Measurements from ENCODE around the gene CFAP92. TPM values are rescaled to one million over a fixed set of nuclear protein-coding genes. Genes with fewer than 3 reads are reported as not detected.

The CFAP92 gene
- total RNA-seq, 1 experiment from 2014 or later = 0.92 TPM

DNA sequence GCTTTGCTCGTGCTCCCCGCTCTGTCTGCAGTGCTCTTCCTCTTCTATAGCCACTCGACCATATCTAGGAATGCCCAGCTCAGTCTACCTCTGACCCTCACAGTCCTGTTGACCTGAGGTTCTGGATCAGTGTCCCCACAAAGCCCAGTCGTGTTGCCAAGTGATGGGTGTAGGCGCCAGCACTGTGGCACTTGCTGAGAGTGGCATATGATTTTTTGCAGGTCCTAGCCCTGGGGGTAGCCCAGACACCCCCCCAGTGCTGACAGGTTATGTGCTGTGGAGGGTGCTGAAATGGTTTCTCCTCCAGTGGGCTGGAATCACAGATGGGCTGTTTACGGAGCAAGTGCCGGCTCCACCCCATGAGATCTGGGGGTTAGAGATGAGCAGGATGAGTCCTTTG, 82.0 kb downstream of the CFAP92 start:
- H3K27me3 Mint-ChIP-seq (ENCODE audit: low read depth) = no peaks in the 10 kb centered on the region
- no peaks in the 10 kb centered on the region for H4K20me1 ChIP-seq (ENCODE audit: control insufficient read depth, insufficient read depth, insufficient read length)

More for the DNA sequence above, 82.0 kb downstream of the CFAP92 start:
- Histone ChIP-seq H3K9me3 (ENCODE audit: control insufficient read depth, low read depth, low read length) (no peaks in the 10 kb centered on the region), H2BK120ac (ENCODE audit: low read depth, low read length, poor library complexity, severe bottlenecking) (no peak overlapping the region), H3K9ac (ENCODE audit: extremely low read depth, insufficient read length, low read length) (no peak overlapping the region), H3K4ac (ENCODE audit: low read depth, low read length) (no peak overlapping the region), H3K4me1 (ENCODE audit: insufficient read depth, low read length) (no peaks in the 10 kb centered on the region), H2BK20ac (ENCODE audit: low read depth, low read length, poor library complexity, severe bottlenecking) (no peak overlapping the region), H3K23ac (ENCODE audit: insufficient read length, low read depth, low read length) (no peak overlapping the region), H3K27me3 (ENCODE audit: insufficient read depth, low read length) (no peaks in the 10 kb centered on the region), H3K79me1 (ENCODE audit: insufficient read depth, low read depth, low read length, poor library complexity, severe bottlenecking) (no peaks in the 10 kb centered on the region), H4K5ac (ENCODE audit: insufficient read length, low read depth, low read length) (no peak overlapping the region), H2AFZ (ENCODE audit: low read length) (no peak overlapping the region), H4K91ac (ENCODE audit: insufficient read length, low read depth, low read length) (no peak overlapping the region), H3T11ph (ENCODE audit: low read length) (no peak overlapping the region), H3K79me2 (ENCODE audit: insufficient read depth, low read length) (no peaks in the 10 kb centered on the region), H3K23me2 (ENCODE audit: insufficient read length, low read depth, low read length, poor library complexity, severe bottlenecking) (no peaks in the 10 kb centered on the region), H3K4me2 (ENCODE audit: insufficient read depth, insufficient read length, low read length) (no peak overlapping the region), H2AK5ac (ENCODE audit: insufficient read length, low read length) (no peak overlapping the region), H3K56ac (ENCODE audit: insufficient read length, low read depth, low read length) (no peak overlapping the region), H3K27ac (ENCODE audit: insufficient read length, low read depth, low read length) (no peak overlapping the region), H2BK5ac (ENCODE audit: insufficient read length, low read length) (no peak overlapping the region), H3K18ac (ENCODE audit: insufficient read length, low read depth, low read length) (no peak overlapping the region), H2BK12ac (ENCODE audit: insufficient read length, low read depth, low read length) (no peak overlapping the region), H4K8ac (replicated peaks; ENCODE audit: insufficient read length, low read depth, low read length) (no peak overlapping the region), H3K14ac (ENCODE audit: insufficient read depth, low read length) (no peak overlapping the region), H2BK15ac (ENCODE audit: low read depth, low read length) (no peak overlapping the region)
- no peak overlapping the region for H3K27ac Mint-ChIP-seq
- no peak overlapping the region for H3K4me3 Mint-ChIP-seq
- peaks cover 39 to 81% (median 56%) of the 10 kb centered on the region in 3 experiments for H3K36me3 Mint-ChIP-seq (ENCODE audit: insufficient read depth in 1 of 3, low read depth in 3 of 3)
- H3K4me1 Mint-ChIP-seq = no peaks in the 10 kb centered on the region
- no peak for DNase-seq
- TF ChIP-seq, protein P1, sequence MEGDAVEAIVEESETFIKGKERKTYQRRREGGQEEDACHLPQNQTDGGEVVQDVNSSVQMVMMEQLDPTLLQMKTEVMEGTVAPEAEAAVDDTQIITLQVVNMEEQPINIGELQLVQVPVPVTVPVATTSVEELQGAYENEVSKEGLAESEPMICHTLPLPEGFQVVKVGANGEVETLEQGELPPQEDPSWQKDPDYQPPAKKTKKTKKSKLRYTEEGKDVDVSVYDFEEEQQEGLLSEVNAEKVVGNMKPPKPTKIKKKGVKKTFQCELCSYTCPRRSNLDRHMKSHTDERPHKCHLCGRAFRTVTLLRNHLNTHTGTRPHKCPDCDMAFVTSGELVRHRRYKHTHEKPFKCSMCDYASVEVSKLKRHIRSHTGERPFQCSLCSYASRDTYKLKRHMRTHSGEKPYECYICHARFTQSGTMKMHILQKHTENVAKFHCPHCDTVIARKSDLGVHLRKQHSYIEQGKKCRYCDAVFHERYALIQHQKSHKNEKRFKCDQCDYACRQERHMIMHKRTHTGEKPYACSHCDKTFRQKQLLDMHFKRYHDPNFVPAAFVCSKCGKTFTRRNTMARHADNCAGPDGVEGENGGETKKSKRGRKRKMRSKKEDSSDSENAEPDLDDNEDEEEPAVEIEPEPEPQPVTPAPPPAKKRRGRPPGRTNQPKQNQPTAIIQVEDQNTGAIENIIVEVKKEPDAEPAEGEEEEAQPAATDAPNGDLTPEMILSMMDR (conservative IDR thresholded peaks at IDR 0.05) = no peak
- H3K9me3 Mint-ChIP-seq = peaks cover 0 to 2% of the 10 kb centered on the region in 2 experiments; a peak in 1 of 5 replicates
- WGBS (ENCODE audit: extremely low coverage, insufficient read length, low lambda C conversion rate) = no CpG with 5 or more reads among the region's 7 CpGs
